TTC549 (cell line): ENCODE results near the gene MAB21L4.

Experiments used
- FAIRE-seq: peaks from 2 replicates; lab custom pipeline; 2012; peaks lifted over from hg19 to GRCh38; lab: Jason Lieb, UNC

The MAB21L4 gene

GRCh38 chr2:240911641-240912265 is 15.8 kb upstream of the MAB21L4 start:
- no peak for FAIRE-seq

- FAIRE-seq = no peak
Measured at GRCh38 chr2:240909216-240909974, 13.4 kb upstream of the MAB21L4 start.

- FAIRE-seq = no peak
Measured at GRCh38 chr2:240906911-240907590, 11.1 kb upstream of the MAB21L4 start.

- no peak for FAIRE-seq
Measured at GRCh38 chr2:240906141-240906910, 10.4 kb upstream of the MAB21L4 start, which contains the start of gene CROCC2. TSS of gene CROCC2 (plus strand) at chr2:240906336. CDS start at chr2:240906514, 178 bp downstream.

- no peak for FAIRE-seq
Measured at GRCh38 chr2:240905176-240905781, 9.3 kb upstream of the MAB21L4 start.

- no peak for FAIRE-seq
Measured at GRCh38 chr2:240904216-240905175, 8.5 kb upstream of the MAB21L4 start.

- FAIRE-seq = no peak
Measured at GRCh38 chr2:240903191-240904060, 7.5 kb upstream of the MAB21L4 start.

- no peak for FAIRE-seq
Measured at GRCh38 chr2:240902615-240903041, 6.7 kb upstream of the MAB21L4 start.

GRCh38 chr2:240901986-240902614 is 6.1 kb upstream of the MAB21L4 start:
- no peak for FAIRE-seq

GRCh38 chr2:240900141-240900860 is 4.3 kb upstream of the MAB21L4 start:
- FAIRE-seq = no peak

- no peak for FAIRE-seq
Measured at GRCh38 chr2:240899468-240899865, 3.5 kb upstream of the MAB21L4 start.

GRCh38 chr2:240898731-240899467 is 2.9 kb upstream of the MAB21L4 start:
- FAIRE-seq = no peak

- FAIRE-seq = no peak
Measured at GRCh38 chr2:240898108-240898730, 2.3 kb upstream of the MAB21L4 start.

GRCh38 chr2:240896871-240897692 is 1.1 kb upstream of the MAB21L4 start:
- no peak for FAIRE-seq

GRCh38 chr2:240896394-240896793 is 438 bp upstream of the MAB21L4 start:
- FAIRE-seq = no peak

GRCh38 chr2:240894836-240895558 is 959 bp downstream of the MAB21L4 start:
- no peak for FAIRE-seq
